Progenitor cell of endocrine pancreas (in vitro differentiated cells): Measurements from ENCODE around the gene RSPH3. TPM values are rescaled to one million over a fixed set of nuclear protein-coding genes. Genes with fewer than 3 reads are reported as not detected.
"Not testable (repeated sequence)": the region's sequence is repeated elsewhere in the genome, so short reads cannot be mapped to it uniquely, and the experiment has no call there.

Experiments used
- DNase-seq: peaks from one replicate; pipeline ENCODE4 v3.0.0; 2021; ENCODE audit warnings: low spot score; ENCODE audit not compliant: unreplicated experiment
- H3K27ac Mint-ChIP-seq: 2 replicates; pipeline ENCODE4 v1.8.0; 2021; ENCODE audit warnings: mild to moderate bottlenecking, moderate library complexity, mixed read lengths
- H3K27me3 Mint-ChIP-seq: 2 replicates; pipeline ENCODE4 v1.8.0; 2021; ENCODE audit warnings: mixed read lengths
- H3K36me3 Mint-ChIP-seq: 2 replicates; pipeline ENCODE4 v1.8.0; 2022; ENCODE audit warnings: mixed read lengths; ENCODE audit not compliant: insufficient read depth
- H3K4me1 Mint-ChIP-seq: 2 replicates; pipeline ENCODE4 v1.8.0; 2021; ENCODE audit warnings: low read depth, mixed read lengths
- H3K4me3 Mint-ChIP-seq: 2 replicates; pipeline ENCODE4 v1.8.0; 2021; ENCODE audit warnings: low read depth, mild to moderate bottlenecking, moderate library complexity, mixed read lengths
- H3K9me3 Mint-ChIP-seq: 2 replicates; pipeline ENCODE4 v1.8.0; 2021; ENCODE audit warnings: low read depth, mixed read lengths
- CTCF ChIP-seq: fragments of 200-600 bp; sonication (generic); IDR thresholded peaks from one replicate; pipeline ENCODE4 v1.5.0; 2021; ENCODE audit warnings: antibody characterized with exemption, mild to moderate bottlenecking; ENCODE audit not compliant: unreplicated experiment
- total RNA-seq: library from RNA; stranded (reverse); gene quantifications from 2 replicates; pipeline ENCODE4 v1.2.1, GENCODE V29; 2021

Gene RSPH3
- total RNA-seq, 1 donor from 2014 or later: 10.5 TPM

DNA sequence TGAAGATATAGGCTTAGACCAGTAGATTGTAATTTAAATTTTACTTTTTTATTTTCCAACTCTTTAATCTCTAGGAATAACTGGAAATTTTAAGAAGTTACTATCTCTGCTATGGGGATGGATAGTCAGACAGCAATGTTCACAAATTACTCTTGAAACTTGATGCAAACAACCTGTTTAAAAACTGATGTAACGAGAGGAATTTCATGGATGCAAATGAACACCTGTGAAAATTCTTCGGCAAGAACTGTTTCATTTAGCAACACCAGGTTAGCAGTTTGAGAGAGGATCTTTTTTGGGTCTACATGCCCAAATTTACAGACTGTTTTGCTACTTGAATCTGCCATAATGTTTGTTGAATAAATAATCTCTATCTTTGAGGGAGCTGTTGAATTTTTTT, 20.0 kb upstream of the RSPH3 start:
- DNase-seq: no peak
- no peak for TF ChIP-seq CTCF
- Mint-ChIP-seq H3K27me3 (peaks cover 2% of the 10 kb centered on the region), H3K36me3 (peaks cover 2% of the 10 kb centered on the region), H3K27ac (no peak overlapping the region), H3K9me3 (peaks cover 13% of the 10 kb centered on the region), H3K4me1 (no peaks in the 10 kb centered on the region), H3K4me3 (no peak overlapping the region)

- no peak for TF ChIP-seq CTCF
- Mint-ChIP-seq H3K27me3 (peaks cover 2% of the 10 kb centered on the region), H3K27ac (no peak overlapping the region), H3K4me3 (no peak overlapping the region), H3K4me1 (no peaks in the 10 kb centered on the region), H3K36me3 (no peaks in the 10 kb centered on the region), H3K9me3 (no peaks in the 10 kb centered on the region)
- no peak for DNase-seq
Measured at GRCh38 chr6:159017757-159018559, 18.0 kb upstream of the RSPH3 start.

DNA sequence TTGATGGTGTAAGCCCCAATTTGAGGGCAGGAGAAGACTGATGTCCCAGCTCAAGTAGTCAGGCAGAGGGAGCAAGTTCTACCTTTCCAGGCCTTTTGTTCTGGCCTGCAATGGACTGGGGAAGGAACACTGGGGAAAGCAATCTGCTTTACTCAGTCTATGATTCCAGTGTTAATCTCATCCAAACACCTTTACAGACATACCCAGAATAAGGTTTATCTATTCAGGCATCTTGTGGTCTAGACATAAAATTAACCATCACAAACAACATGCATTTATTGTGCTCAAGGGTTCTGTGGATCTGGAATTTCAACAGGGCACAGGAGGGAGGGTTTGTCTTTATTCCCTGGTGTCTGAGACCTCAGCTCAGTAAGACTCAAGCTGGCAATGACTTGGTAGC, 14.4 kb upstream of the RSPH3 start:
- Mint-ChIP-seq H3K4me1 (no peaks in the 10 kb centered on the region), H3K9me3 (no peaks in the 10 kb centered on the region), H3K27ac (no peak overlapping the region), H3K27me3 (peaks cover 2% of the 10 kb centered on the region), H3K36me3 (no peaks in the 10 kb centered on the region), H3K4me3 (no peak overlapping the region)
- no peak for DNase-seq
- TF ChIP-seq CTCF: no peak

DNA sequence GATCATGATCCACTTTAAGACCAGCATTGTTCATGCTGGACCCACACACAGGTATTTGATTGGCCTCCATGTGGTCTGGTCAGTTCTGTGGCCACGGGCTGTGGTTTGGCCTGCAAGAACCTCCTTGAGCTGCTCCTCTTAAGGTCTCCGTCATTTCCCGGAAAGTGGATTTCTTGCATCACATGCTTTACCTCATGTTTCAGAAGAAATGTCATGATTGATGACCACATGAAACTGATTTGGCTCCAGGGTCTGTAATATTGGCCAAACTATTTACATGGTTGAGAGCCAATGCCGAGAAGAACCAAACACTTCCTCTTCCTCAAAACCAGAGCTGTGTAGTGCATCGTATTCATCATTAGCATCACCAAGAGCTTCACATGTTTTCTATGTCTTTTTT, 13.2 kb upstream of the RSPH3 start:
- Mint-ChIP-seq H3K9me3 (no peaks in the 10 kb centered on the region), H3K4me3 (no peak overlapping the region), H3K36me3 (no peaks in the 10 kb centered on the region), H3K27ac (no peak overlapping the region), H3K27me3 (no peaks in the 10 kb centered on the region), H3K4me1 (no peaks in the 10 kb centered on the region)
- DNase-seq: no peak
- TF ChIP-seq CTCF: no peak

- Mint-ChIP-seq H3K27ac (no peak overlapping the region), H3K4me1 (no peaks in the 10 kb centered on the region), H3K9me3 (no peaks in the 10 kb centered on the region), H3K4me3 (no peak overlapping the region), H3K36me3 (no peaks in the 10 kb centered on the region), H3K27me3 (peaks cover 3% of the 10 kb centered on the region)
- DNase-seq: no peak
- TF ChIP-seq CTCF: no peak
Measured at GRCh38 chr6:159012201-159012600, 12.2 kb upstream of the RSPH3 start.

GRCh38 chr6:159010037-159010612, 10.1 kb upstream of the RSPH3 start:
- H3K9me3 Mint-ChIP-seq, H3K4me3 Mint-ChIP-seq, H3K36me3 Mint-ChIP-seq, H3K27me3 Mint-ChIP-seq, H3K4me1 Mint-ChIP-seq, H3K27ac Mint-ChIP-seq, DNase-seq: not testable (repeated sequence)
